ENCODE measurements around the gene CSTB. TPM values are rescaled to one million over a fixed set of nuclear protein-coding genes. Genes with fewer than 3 reads are reported as not detected.
A peak's percentile ranks its signal among the peaks of the same experiment; 100 is the strongest.

Gene CSTB
- polyA plus RNA-seq, 3 donors: 45.4 to 49.4 (median 47.3) TPM

- DNase-seq (ENCODE audit: extremely low read depth in 1 of 11, low read depth in 9 of 11, low spot score in 4 of 11): no peak
Measured at GRCh38 chr21:43801006-43801783, 25.1 kb upstream of the CSTB start.

- no peak for DNase-seq (ENCODE audit: extremely low read depth in 1 of 11, low read depth in 9 of 11, low spot score in 4 of 11)
Measured at GRCh38 chr21:43800566-43800965, 24.5 kb upstream of the CSTB start.

- DNase-seq (ENCODE audit: extremely low read depth in 1 of 11, low read depth in 9 of 11, low spot score in 4 of 11): no peak
Measured at GRCh38 chr21:43800124-43800523, 24.0 kb upstream of the CSTB start.

- DNase-seq (ENCODE audit: extremely low read depth in 1 of 11, low read depth in 9 of 11, low spot score in 4 of 11): no peak
Measured at GRCh38 chr21:43799301-43799840, 23.3 kb upstream of the CSTB start.

GRCh38 chr21:43797925-43798715, 22.0 kb upstream of the CSTB start:
- no peak for DNase-seq (ENCODE audit: extremely low read depth in 1 of 11, low read depth in 9 of 11, low spot score in 4 of 11)

GRCh38 chr21:43797415-43797814, 21.3 kb upstream of the CSTB start:
- DNase-seq (ENCODE audit: extremely low read depth in 1 of 11, low read depth in 9 of 11, low spot score in 4 of 11): no peak

- no peak for DNase-seq (ENCODE audit: extremely low read depth in 1 of 11, low read depth in 9 of 11, low spot score in 4 of 11)
Measured at GRCh38 chr21:43794857-43795256, 18.7 kb upstream of the CSTB start.

GRCh38 chr21:43794311-43794710, 18.2 kb upstream of the CSTB start:
- DNase-seq (ENCODE audit: extremely low read depth in 1 of 11, low read depth in 9 of 11, low spot score in 4 of 11): no peak

- no peak for DNase-seq (ENCODE audit: extremely low read depth in 1 of 11, low read depth in 9 of 11, low spot score in 4 of 11)
Measured at GRCh38 chr21:43793243-43793642, 17.1 kb upstream of the CSTB start.

GRCh38 chr21:43792406-43792805, 16.3 kb upstream of the CSTB start:
- no peak for DNase-seq (ENCODE audit: extremely low read depth in 1 of 11, low read depth in 9 of 11, low spot score in 4 of 11)

- DNase-seq (ENCODE audit: extremely low read depth in 1 of 11, low read depth in 9 of 11, low spot score in 4 of 11): no peak
Measured at GRCh38 chr21:43790010-43790524, 14.0 kb upstream of the CSTB start.

- DNase-seq (ENCODE audit: extremely low read depth in 1 of 11, low read depth in 9 of 11, low spot score in 4 of 11): peak; percentile 70 to 94 (median 89)
Measured at GRCh38 chr21:43789276-43790009, 13.3 kb upstream of the CSTB start, which contains the start of gene RRP1. Gene RRP1, plus strand, starts transcription at chr21:43789577. Its CDS starts 53 bp downstream, at chr21:43789630.

- DNase-seq (ENCODE audit: extremely low read depth in 1 of 11, low read depth in 9 of 11, low spot score in 4 of 11): no peak
Measured at GRCh38 chr21:43786807-43787440, 10.8 kb upstream of the CSTB start.

GRCh38 chr21:43786300-43786806, 10.2 kb upstream of the CSTB start:
- DNase-seq (ENCODE audit: extremely low read depth in 1 of 11, low read depth in 9 of 11, low spot score in 4 of 11): no peak

GRCh38 chr21:43785134-43785533, 9.0 kb upstream of the CSTB start:
- no peak for DNase-seq (ENCODE audit: extremely low read depth in 1 of 11, low read depth in 9 of 11, low spot score in 4 of 11)

- DNase-seq (ENCODE audit: extremely low read depth in 1 of 11, low read depth in 9 of 11, low spot score in 4 of 11): no peak
Measured at GRCh38 chr21:43783098-43783700, 7.1 kb upstream of the CSTB start.

- DNase-seq (ENCODE audit: extremely low read depth in 1 of 11, low read depth in 9 of 11, low spot score in 4 of 11): no peak
Measured at GRCh38 chr21:43782431-43783097, 6.5 kb upstream of the CSTB start.

GRCh38 chr21:43781846-43782245, 5.7 kb upstream of the CSTB start:
- DNase-seq (ENCODE audit: extremely low read depth in 1 of 11, low read depth in 9 of 11, low spot score in 4 of 11): no peak
